GM23338 (cell line): ENCODE data around the gene TPST1. TPM values are rescaled to one million over a fixed set of nuclear protein-coding genes. Genes with fewer than 3 reads are reported as not detected.

Source experiments
- ATAC-seq: fragments of 200-7000 bp; cut with Tn5 transposase; 3 replicates; pipeline ENCODE4 v1.9.1; 2020
- DNase-seq: peaks from one replicate; pipeline ENCODE4 v3.0.0-alpha.2; 2015; ENCODE audit warnings: low spot score
- H2AFZ ChIP-seq: fragments of 200-600 bp; sonication (generic); 2 replicates; pipeline ENCODE4 v1.8.0; 2016; ENCODE audit warnings: antibody characterized with exemption, mild to moderate bottlenecking, moderate library complexity
- H3F3A ChIP-seq: fragments of 200-600 bp; sonication (generic); replicated peaks from 2 replicates; pipeline ENCODE4 v1.8.0; 2017; ENCODE audit warnings: antibody characterized with exemption, mixed run types, low read depth
- H3K27ac ChIP-seq: fragments of 200-600 bp; sonication (generic); 2 replicates; pipeline ENCODE4 v1.6.1; 2016; ENCODE audit warnings: low read depth
- H3K27me3 ChIP-seq: fragments of 200-600 bp; sonication (generic); 2 replicates; pipeline ENCODE4 v1.8.0; 2016; ENCODE audit warnings: mild to moderate bottlenecking, mixed run types, moderate library complexity; ENCODE audit not compliant: insufficient read depth
- H3K36me3 ChIP-seq: fragments of 200-600 bp; sonication (generic); 2 replicates; pipeline ENCODE4 v1.8.0; 2016; ENCODE audit warnings: mild to moderate bottlenecking; ENCODE audit not compliant: insufficient read depth
- H3K4me1 ChIP-seq: fragments of 200-600 bp; sonication (generic); 2 replicates; pipeline ENCODE4 v1.8.0; 2016; ENCODE audit warnings: mild to moderate bottlenecking, moderate library complexity; ENCODE audit not compliant: insufficient read depth
- H3K4me2 ChIP-seq: fragments of 200-600 bp; sonication (generic); 2 replicates; pipeline ENCODE4 v1.7.1; 2017; ENCODE audit warnings: mixed run types
- H3K4me3 ChIP-seq: fragments of 200-600 bp; sonication (generic); 2 replicates; pipeline ENCODE4 v1.6.1; 2016; ENCODE audit warnings: mixed run types
- H3K79me2 ChIP-seq: fragments of 200-600 bp; sonication (generic); replicated peaks from 2 replicates; pipeline ENCODE4 v1.8.0; 2017; ENCODE audit warnings: mild to moderate bottlenecking; ENCODE audit not compliant: insufficient read depth
- H3K9me2 ChIP-seq: fragments of 200-600 bp; sonication (generic); 2 replicates; pipeline ENCODE4 v1.8.0; 2017; ENCODE audit not compliant: insufficient read depth
- H4K20me1 ChIP-seq: fragments of 200-600 bp; sonication (generic); replicated peaks from 2 replicates; pipeline ENCODE4 v1.8.0; 2017; ENCODE audit warnings: mild to moderate bottlenecking; ENCODE audit not compliant: insufficient read depth
- H3K27ac Mint-ChIP-seq: 2 replicates; pipeline ENCODE4 v1.8.0; 2020; ENCODE audit warnings: inconsistent platforms, mild to moderate bottlenecking, moderate library complexity, mixed read lengths
- H3K27me3 Mint-ChIP-seq: 3 replicates; pipeline ENCODE4 v1.8.0; 2022; ENCODE audit warnings: low read depth, mild to moderate bottlenecking, moderate library complexity, mixed read lengths, inconsistent platforms; ENCODE audit not compliant: insufficient read depth, poor library complexity
- H3K36me3 Mint-ChIP-seq: 3 replicates; pipeline ENCODE4 v1.8.0; 2021; ENCODE audit warnings: low read depth, mild to moderate bottlenecking, inconsistent platforms, moderate library complexity, mixed read lengths
- H3K4me1 Mint-ChIP-seq: 3 replicates; pipeline ENCODE4 v1.8.0; 2020; ENCODE audit warnings: mild to moderate bottlenecking, inconsistent platforms, mixed read lengths
- H3K4me3 Mint-ChIP-seq: 3 replicates; pipeline ENCODE4 v1.8.0; 2021; ENCODE audit warnings: moderate library complexity, mild to moderate bottlenecking, inconsistent platforms, mixed read lengths
- H3K9me3 Mint-ChIP-seq: 3 replicates; pipeline ENCODE4 v1.8.0; 2020; ENCODE audit warnings: moderate library complexity, mild to moderate bottlenecking, inconsistent platforms, mixed read lengths
- CREB1 ChIP-seq: fragments of 250-450 bp; sonication (Bioruptor Pico); IDR thresholded peaks from 2 replicates; pipeline ENCODE4 v1.5.0; 2020; ENCODE audit warnings: low read depth, mild to moderate bottlenecking, moderate library complexity
- EZH2 ChIP-seq: fragments of 200-600 bp; sonication (generic); IDR thresholded peaks from one replicate; pipeline ENCODE4 v1.8.0; 2017; ENCODE audit warnings: antibody characterized with exemption, mild to moderate bottlenecking, low read depth; ENCODE audit not compliant: unreplicated experiment
- JUNB ChIP-seq: IDR thresholded peaks from one replicate; pipeline ENCODE4 v1.6.1; 2016; ENCODE audit warnings: antibody characterized with exemption; ENCODE audit not compliant: unreplicated experiment
- NANOG ChIP-seq: IDR thresholded peaks from 2 replicates; pipeline ENCODE4 v1.6.1; 2016; ENCODE audit warnings: antibody characterized with exemption, borderline replicate concordance
- POLR2AphosphoS5 ChIP-seq: IDR thresholded peaks from 2 replicates; pipeline ENCODE4 v1.6.1; 2016; ENCODE audit warnings: antibody characterized with exemption, low read depth
- STAT1 ChIP-seq: IDR thresholded peaks from one replicate; pipeline ENCODE4 v1.6.1; 2016; ENCODE audit warnings: antibody characterized with exemption; ENCODE audit not compliant: unreplicated experiment
- ZNF114 ChIP-seq: fragments of 250-450 bp; sonication (Bioruptor Pico); IDR thresholded peaks from 2 replicates; pipeline ENCODE4 v1.5.0; 2020; ENCODE audit warnings: mild to moderate bottlenecking, moderate library complexity
- polyA plus RNA-seq: library from polyadenylated mRNA; unstranded; fragments of >200 nt; fragmentation: Nextera tagmentation; extraction: Ambion mirVana; gene quantifications from 2 replicates; pipeline ENCODE4 v1.2.1, GENCODE V29; 2016
- total RNA-seq: library from RNA; depleted of rRNA; stranded (reverse); fragments of >200 nt; shearing (Covaris generic); gene quantifications from 2 replicates; pipeline ENCODE4 v1.2.3, GENCODE V29; 2014
- TF ChIP-seq, protein P1 (sequence below): fragments of 250-450 bp; sonication (Bioruptor Pico); IDR thresholded peaks from 2 replicates; pipeline ENCODE4 v1.5.0; 2020; ENCODE audit warnings: mild to moderate bottlenecking, moderate library complexity
- TF ChIP-seq, protein P2 (sequence below): IDR thresholded peaks from 2 replicates; pipeline ENCODE4 v1.6.1; 2016; ENCODE audit warnings: antibody characterized with exemption

TPST1 gene
- total and polyA plus RNA-seq, 2 experiments from 2014 or later: 10.7 to 19.2 TPM

DNA sequence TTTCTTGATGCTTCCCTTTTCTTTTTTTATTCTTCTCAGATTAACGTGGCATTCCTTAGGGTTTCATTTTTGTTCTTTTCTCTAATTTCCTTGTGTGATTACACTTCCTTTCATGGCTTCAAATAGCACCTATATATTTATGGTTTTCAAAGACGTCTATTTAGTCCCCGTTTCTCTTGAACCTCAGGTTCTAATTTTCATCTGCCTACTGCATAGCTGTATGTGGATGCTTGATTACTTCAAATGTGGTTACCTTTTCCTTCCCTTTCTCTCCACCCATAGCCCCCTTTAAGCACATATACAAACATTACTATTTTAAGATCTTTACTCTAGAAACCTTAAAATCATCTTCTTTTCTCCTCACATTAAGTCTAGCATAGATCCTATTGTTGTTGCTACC, 2.4 kb downstream of the TPST1 start (continued):
- TF ChIP-seq, protein P1, sequence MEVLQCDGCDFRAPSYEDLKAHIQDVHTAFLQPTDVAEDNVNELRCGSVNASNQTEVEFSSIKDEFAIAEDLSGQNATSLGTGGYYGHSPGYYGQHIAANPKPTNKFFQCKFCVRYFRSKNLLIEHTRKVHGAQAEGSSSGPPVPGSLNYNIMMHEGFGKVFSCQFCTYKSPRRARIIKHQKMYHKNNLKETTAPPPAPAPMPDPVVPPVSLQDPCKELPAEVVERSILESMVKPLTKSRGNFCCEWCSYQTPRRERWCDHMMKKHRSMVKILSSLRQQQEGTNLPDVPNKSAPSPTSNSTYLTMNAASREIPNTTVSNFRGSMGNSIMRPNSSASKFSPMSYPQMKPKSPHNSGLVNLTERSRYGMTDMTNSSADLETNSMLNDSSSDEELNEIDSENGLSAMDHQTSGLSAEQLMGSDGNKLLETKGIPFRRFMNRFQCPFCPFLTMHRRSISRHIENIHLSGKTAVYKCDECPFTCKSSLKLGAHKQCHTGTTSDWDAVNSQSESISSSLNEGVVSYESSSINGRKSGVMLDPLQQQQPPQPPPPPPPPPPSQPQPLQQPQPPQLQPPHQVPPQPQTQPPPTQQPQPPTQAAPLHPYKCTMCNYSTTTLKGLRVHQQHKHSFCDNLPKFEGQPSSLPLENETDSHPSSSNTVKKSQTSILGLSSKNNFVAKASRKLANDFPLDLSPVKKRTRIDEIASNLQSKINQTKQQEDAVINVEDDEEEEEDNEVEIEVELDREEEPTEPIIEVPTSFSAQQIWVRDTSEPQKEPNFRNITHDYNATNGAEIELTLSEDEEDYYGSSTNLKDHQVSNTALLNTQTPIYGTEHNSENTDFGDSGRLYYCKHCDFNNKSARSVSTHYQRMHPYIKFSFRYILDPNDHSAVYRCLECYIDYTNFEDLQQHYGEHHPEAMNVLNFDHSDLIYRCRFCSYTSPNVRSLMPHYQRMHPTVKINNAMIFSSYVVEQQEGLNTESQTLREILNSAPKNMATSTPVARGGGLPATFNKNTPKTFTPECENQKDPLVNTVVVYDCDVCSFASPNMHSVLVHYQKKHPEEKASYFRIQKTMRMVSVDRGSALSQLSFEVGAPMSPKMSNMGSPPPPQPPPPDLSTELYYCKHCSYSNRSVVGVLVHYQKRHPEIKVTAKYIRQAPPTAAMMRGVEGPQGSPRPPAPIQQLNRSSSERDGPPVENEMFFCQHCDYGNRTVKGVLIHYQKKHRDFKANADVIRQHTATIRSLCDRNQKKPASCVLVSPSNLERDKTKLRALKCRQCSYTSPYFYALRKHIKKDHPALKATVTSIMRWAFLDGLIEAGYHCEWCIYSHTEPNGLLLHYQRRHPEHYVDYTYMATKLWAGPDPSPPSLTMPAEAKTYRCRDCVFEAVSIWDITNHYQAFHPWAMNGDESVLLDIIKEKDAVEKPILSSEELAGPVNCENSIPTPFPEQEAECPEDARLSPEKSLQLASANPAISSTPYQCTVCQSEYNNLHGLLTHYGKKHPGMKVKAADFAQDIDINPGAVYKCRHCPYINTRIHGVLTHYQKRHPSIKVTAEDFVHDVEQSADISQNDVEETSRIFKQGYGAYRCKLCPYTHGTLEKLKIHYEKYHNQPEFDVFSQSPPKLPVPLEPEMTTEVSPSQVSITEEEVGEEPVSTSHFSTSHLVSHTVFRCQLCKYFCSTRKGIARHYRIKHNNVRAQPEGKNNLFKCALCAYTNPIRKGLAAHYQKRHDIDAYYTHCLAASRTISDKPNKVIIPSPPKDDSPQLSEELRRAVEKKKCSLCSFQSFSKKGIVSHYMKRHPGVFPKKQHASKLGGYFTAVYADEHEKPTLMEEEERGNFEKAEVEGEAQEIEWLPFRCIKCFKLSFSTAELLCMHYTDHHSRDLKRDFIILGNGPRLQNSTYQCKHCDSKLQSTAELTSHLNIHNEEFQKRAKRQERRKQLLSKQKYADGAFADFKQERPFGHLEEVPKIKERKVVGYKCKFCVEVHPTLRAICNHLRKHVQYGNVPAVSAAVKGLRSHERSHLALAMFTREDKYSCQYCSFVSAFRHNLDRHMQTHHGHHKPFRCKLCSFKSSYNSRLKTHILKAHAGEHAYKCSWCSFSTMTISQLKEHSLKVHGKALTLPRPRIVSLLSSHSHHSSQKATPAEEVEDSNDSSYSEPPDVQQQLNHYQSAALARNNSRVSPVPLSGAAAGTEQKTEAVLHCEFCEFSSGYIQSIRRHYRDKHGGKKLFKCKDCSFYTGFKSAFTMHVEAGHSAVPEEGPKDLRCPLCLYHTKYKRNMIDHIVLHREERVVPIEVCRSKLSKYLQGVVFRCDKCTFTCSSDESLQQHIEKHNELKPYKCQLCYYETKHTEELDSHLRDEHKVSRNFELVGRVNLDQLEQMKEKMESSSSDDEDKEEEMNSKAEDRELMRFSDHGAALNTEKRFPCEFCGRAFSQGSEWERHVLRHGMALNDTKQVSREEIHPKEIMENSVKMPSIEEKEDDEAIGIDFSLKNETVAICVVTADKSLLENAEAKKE (CRISPR knock-in tag): no peak
- TF ChIP-seq, protein P2, sequence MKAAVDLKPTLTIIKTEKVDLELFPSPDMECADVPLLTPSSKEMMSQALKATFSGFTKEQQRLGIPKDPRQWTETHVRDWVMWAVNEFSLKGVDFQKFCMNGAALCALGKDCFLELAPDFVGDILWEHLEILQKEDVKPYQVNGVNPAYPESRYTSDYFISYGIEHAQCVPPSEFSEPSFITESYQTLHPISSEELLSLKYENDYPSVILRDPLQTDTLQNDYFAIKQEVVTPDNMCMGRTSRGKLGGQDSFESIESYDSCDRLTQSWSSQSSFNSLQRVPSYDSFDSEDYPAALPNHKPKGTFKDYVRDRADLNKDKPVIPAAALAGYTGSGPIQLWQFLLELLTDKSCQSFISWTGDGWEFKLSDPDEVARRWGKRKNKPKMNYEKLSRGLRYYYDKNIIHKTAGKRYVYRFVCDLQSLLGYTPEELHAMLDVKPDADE: no peak
- TF ChIP-seq CREB1 (CRISPR knock-in tag) (no peak), ZNF114 (no peak), EZH2 (no peak), STAT1 (no peak)

DNA sequence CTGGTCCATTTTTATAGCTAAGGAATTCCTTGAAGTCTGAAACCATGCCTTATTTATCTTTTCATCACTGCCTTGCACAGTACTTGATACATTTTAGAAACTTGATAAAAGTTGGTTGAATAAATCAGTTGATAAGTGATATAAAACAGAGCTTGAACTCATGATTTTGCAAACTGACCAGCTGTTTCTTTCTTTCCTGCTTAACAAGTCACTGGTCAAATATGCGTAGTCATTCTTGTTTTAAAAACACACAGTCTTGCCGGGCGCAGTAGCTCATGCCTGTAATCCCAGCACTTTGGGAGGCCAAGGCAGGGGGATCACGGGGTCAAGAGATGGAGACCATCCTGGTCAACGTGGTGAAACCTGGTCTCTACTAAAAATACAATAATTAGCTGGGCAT, 6.3 kb downstream of the TPST1 start:
- Histone ChIP-seq H3K4me3 (no peak overlapping the region), H3K4me1 (peaks cover 3% of the 10 kb centered on the region), H3K27me3 (no peaks in the 10 kb centered on the region), H2AFZ (no peak overlapping the region), H3K4me2 (no peak overlapping the region), H3K27ac (no peak overlapping the region), H3K79me2 (peaks cover 44% of the 10 kb centered on the region), H3K9me2 (no peaks in the 10 kb centered on the region), H3K36me3 (no peaks in the 10 kb centered on the region), H3F3A (no peaks in the 10 kb centered on the region), H4K20me1 (peaks cover 10% of the 10 kb centered on the region)
- peaks cover 5% of the 10 kb centered on the region; the same call in 1 of the 3 replicates for H3K36me3 Mint-ChIP-seq
- no peaks in the 10 kb centered on the region for H3K9me3 Mint-ChIP-seq
- no peaks in the 10 kb centered on the region for H3K27me3 Mint-ChIP-seq
- no peak overlapping the region for H3K27ac Mint-ChIP-seq
- no peak overlapping the region for H3K4me3 Mint-ChIP-seq
- ATAC-seq (no peak), DNase-seq (no peak)
- peaks cover 7% of the 10 kb centered on the region for H3K4me1 Mint-ChIP-seq
- TF ChIP-seq EZH2 (no peak), JUNB (no peak), CREB1 (CRISPR knock-in tag) (no peak), NANOG (no peak), POLR2AphosphoS5 (no peak), ZNF114 (no peak)
- TF ChIP-seq, protein P1 (CRISPR knock-in tag): no peak
